ENCODE measurements around the gene CD1D. TPM values are rescaled to one million over a fixed set of nuclear protein-coding genes. Genes with fewer than 3 reads are reported as not detected.
"Not testable (repeated sequence)": the region's sequence is repeated elsewhere in the genome, so short reads cannot be mapped to it uniquely, and the experiment has no call there.

CD1D gene
- total RNA-seq, 4 donors from 2014 or later, result 0.83 to 1.9 (median 1.7) TPM; not detected in 1

DNA sequence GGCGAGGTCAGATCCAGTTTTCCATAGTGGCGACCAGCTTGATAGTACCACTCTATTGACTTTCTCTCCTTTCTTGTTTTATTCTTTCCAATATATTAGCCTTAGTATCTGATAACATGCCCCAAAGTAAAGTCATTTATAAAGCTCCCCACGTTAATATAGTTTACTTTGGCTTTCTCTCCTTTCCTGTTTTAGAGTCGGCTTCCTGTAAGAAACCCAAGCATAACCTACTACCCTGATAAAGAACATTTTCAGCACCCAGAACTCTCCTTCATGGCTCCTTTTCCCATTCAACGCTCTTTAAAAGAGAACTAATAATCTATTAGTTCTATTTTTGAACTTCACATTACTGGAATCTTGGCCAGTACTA, 23.7 kb downstream of the CD1D start:
- 31 to 47% methylated on average over 5 of the region's 5 CpGs for WGBS, 2 donors
- Histone ChIP-seq H3K9me3 (no peaks in the 10 kb centered on the region), H3K27ac (no peak overlapping the region), H3K36me3 (no peaks in the 10 kb centered on the region), H3K27me3 (peaks cover 0 to 19% (median 0%) of the 10 kb centered on the region in 4 donors), H3K4me3 (no peak overlapping the region), H3K4me1 (no peaks in the 10 kb centered on the region)
- no peak for DNase-seq
- intact Hi-C loops (cut with DNase I), result loop anchor here (10.0 kb wide), 2 partner anchors 790 to 870 kb away; partner anchors contain the start of gene AIM2
- no peak for TF ChIP-seq POLR2A (IDR thresholded peaks at IDR 0.05)
- no peak for TF ChIP-seq CTCF (IDR thresholded peaks at IDR 0.05)

DNA sequence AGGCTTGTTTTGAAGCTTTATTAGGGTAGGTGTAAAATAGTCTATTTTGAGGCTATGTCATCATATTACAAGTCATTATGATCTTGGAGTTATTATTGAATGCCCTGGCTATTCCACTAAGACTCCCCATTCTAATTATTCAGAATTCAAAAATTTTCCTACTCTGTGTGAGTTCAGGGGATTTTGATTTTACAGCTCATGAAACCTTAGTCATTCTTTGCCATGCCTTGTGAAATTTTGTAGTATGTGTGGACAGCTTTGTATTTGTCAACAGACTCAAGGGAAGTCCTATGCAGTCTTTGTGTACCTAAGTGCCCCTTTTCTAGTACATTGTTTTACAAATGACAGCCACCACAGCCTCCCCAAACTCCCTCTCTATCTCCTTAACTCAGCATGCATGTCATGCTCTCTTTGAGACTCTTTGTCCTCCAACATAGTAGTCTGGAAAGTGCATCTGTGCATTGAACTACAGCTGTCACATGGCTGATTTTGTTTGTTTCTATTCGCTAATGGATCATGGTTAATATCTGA, 28.0 kb downstream of the CD1D start:
- Histone ChIP-seq H3K4me1 (no peaks in the 10 kb centered on the region), H3K36me3 (no peaks in the 10 kb centered on the region), H3K4me3 (no peak overlapping the region), H3K27me3 (peaks cover 0 to 16% (median 0%) of the 10 kb centered on the region in 4 donors), H3K9me3 (no peaks in the 10 kb centered on the region), H3K27ac (no peak overlapping the region)
- TF ChIP-seq CTCF (IDR thresholded peaks at IDR 0.05) (no peak), POLR2A (IDR thresholded peaks at IDR 0.05) (no peak)
- DNase-seq, result no peak
- 69 to 75% methylated on average over 1 of the region's 1 CpG for WGBS, 2 donors
- intact Hi-C loops (cut with DNase I), result loop anchor here (10.0 kb wide), 2 partner anchors 786 to 866 kb away; partner anchors contain the start of gene AIM2

DNA sequence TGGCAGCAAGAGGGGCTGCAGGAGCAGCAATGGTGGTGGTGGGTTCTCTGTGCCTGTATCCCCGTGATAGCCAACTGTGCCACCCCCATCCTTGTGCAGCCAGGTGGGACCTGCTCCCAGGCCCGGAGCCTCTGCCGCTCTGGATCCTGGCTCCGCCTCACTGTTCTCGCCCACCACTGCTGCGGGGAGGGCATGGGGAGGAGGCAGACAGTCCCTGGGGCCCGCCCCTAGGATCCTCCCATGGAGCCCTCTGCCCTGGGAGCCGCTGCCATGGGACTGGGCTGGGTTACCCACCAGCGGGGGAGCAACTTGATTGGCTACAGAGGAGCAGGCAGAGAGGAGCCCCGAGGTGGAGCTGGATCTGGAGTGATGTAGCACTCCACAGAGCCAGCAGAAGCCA, 31.6 kb downstream of the CD1D start:
- 89 to 100% methylated on average over 1 to 3 of the region's 10 CpGs for WGBS, 2 donors
- Histone ChIP-seq H3K9me3 (no peaks in the 10 kb centered on the region), H3K36me3 (no peaks in the 10 kb centered on the region), H3K4me3 (no peak overlapping the region), H3K4me1 (no peaks in the 10 kb centered on the region), H3K27ac (no peak overlapping the region), H3K27me3 (peaks cover 0 to 22% (median 0%) of the 10 kb centered on the region in 4 donors)
- DNase-seq, result no peak
- no peak for TF ChIP-seq POLR2A (IDR thresholded peaks at IDR 0.05)
- TF ChIP-seq CTCF (IDR thresholded peaks at IDR 0.05), result no peak
- intact Hi-C loops (cut with DNase I), result no loop called here

DNA sequence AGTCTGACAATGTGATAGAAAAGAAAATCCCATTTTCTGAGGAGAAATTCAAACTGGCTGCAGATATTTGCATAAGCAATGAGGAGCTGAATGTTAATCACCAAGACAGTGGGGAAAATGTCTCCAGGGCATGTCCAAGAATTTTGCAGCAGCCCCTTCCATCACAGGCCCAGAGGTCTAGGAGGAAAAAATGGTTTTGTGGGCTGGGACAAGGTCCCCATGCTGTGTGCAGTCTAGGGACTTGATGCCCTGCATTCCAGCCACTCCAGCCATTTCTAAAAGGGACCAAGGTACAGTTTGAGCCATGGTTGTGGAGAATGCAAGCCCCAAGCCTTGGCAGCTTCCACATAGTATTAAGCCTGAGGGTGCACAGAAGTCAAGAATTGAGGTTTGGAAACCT, 42.8 kb downstream of the CD1D start:
- DNase-seq; H3K27me3 ChIP-seq; H3K9me3 ChIP-seq; intact Hi-C loops (cut with DNase I); H3K4me1 ChIP-seq; H3K27ac ChIP-seq; H3K36me3 ChIP-seq; H3K4me3 ChIP-seq: not testable (repeated sequence)

DNA sequence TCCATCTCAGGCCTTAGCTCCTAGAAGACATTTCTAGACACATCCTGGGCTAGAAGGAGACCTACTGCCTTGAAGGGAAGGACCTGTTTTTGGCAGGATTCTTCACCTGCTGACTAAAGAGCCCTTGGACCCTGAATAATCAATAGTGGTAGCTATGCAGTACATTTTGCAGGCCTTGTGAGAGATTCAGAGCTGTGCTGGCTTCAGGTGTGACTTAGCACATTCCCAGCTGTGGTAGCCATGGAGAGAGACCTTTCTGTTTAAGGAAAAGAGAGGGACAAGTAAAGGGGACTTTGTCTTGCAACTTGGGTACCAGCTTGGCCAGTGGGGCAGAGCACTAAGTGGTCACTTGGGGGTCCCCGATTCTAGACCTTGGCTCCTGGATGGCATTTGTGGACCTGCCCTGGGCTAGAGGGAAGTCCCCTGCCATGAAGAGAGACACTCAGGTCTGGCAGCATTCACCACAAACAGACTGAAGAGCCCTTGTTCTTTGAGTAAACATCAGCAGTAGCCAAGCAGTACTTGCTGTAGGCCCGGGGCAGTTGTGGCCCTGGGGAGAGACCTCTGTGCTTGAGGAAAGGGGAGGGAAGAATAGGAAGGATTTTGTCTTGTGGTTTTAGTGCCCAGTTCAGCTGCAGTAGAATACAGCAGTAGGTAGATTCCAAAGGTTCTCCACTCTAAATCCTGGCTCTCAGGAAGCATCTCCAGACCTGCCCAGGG, 47.4 kb downstream of the CD1D start:
- Histone ChIP-seq H3K4me1 (no peaks in the 10 kb centered on the region), H3K27me3 (no peaks in the 10 kb centered on the region), H3K9me3 (peaks cover 0 to 8% (median 0%) of the 10 kb centered on the region in 3 donors), H3K27ac (no peak overlapping the region), H3K4me3 (no peak overlapping the region), H3K36me3 (no peaks in the 10 kb centered on the region)
- no peak for TF ChIP-seq CTCF (IDR thresholded peaks at IDR 0.05)
- no peak for TF ChIP-seq POLR2A (IDR thresholded peaks at IDR 0.05)
- intact Hi-C loops (cut with DNase I), result no loop called here
- DNase-seq, result no peak
- 17 to 53% methylated on average over 1 to 2 of the region's 2 CpGs for WGBS, 2 donors

Other genes starting within 250 kb of the CD1D start
- 10 to 100 TPM in 3 of 4 donors, 1 to 10 TPM in 1; 3.6 to 18.9 (median 15.2) TPM for gene KIRREL1, start 187.2 kb upstream of the CD1D start, total RNA-seq
- gene CD1A, start 73.5 kb downstream of the CD1D start, total RNA-seq, result 1 to 10 TPM in 2 of 4 donors, under 1 TPM in 1, not detected in 1; 0.72 to 2.9 (median 1.2) TPM
- 1 to 10 TPM in 2 of 4 donors, under 1 TPM in 1, not detected in 1; 0.72 to 4.0 (median 2.2) TPM for gene CD1C, start 109.0 kb downstream of the CD1D start, total RNA-seq
- not detected for gene CD1B, start 150.6 kb downstream of the CD1D start, total RNA-seq
- 1 to 10 TPM in 2 of 4 donors, under 1 TPM in 1, not detected in 1; 0.99 to 5.7 (median 3.8) TPM for gene CD1E, start 173.0 kb downstream of the CD1D start, total RNA-seq
- gene OR10T2, start 218.6 kb downstream of the CD1D start, total RNA-seq, result not detected
- not detected for gene OR10K2, start 245.3 kb downstream of the CD1D start, total RNA-seq

Data from esophagus squamous epithelium (tissue), 5 donors.